Adrenal gland (tissue), 12 donors: ENCODE data around the gene KDR. TPM values are rescaled to one million over a fixed set of nuclear protein-coding genes. Genes with fewer than 3 reads are reported as not detected.

ENCODE experiments used
- DNase-seq, 7 donors: peaks; one replicate each; pipeline ENCODE4 v3.0.0-alpha.2; 2019 to 2020
- H3K27ac ChIP-seq, 5 donors: fragments of 200-600 bp; sonication (generic) in 4 of 5; 1 replicate in 3 of 5; 2 replicates in 2 of 5; pipeline versions ENCODE4 v1.5.1 to v1.8.0; 2016 to 2020; ENCODE audit warnings: mild to moderate bottlenecking in 1 of 5
- H3K27me3 ChIP-seq: fragments of 200-600 bp; 2 replicates; pipeline ENCODE4 v1.8.0; 2021
- H3K36me3 ChIP-seq, 2 donors: fragments of 200-600 bp; replicated peaks in 1 of 2; 1 replicate in 1 of 2; 2 replicates in 1 of 2; pipeline versions ENCODE4 v1.5.1 to v1.8.0; 2018 to 2022
- H3K4me1 ChIP-seq, 2 donors: fragments of 200-600 bp; replicated peaks in 1 of 2; 1 replicate in 1 of 2; 2 replicates in 1 of 2; pipeline versions ENCODE4 v1.5.1 to v1.8.0; 2018 to 2021
- H3K4me3 ChIP-seq, 4 donors: fragments of 200-600 bp; sonication (generic) in 3 of 4; one replicate each; pipeline ENCODE4 v1.5.1; 2016 to 2018
- H3K9me3 ChIP-seq, 3 donors: fragments of 200-600 bp; sonication (generic) in 1 of 3; replicated peaks in 1 of 3; 1 replicate in 2 of 3; 2 replicates in 1 of 3; pipeline versions ENCODE4 v1.5.1 to v1.8.0; 2016 to 2021
- POLR2A ChIP-seq, 2 donors: fragments of 450-650 bp; IDR thresholded peaks; one replicate each; pipeline ENCODE4 v1.6.1; 2017; ENCODE audit warnings: antibody characterized with exemption in 2 of 2, mild to moderate bottlenecking in 2 of 2, moderate library complexity in 1 of 2
- WGBS, 4 donors: extraction: QIAGEN DNeasy Blood & Tissue Kit in 2 of 4; methylation state at CpG; one replicate each; pipeline versions ENCODE4 v1.1.5 to v1.1.7; 2013 to 2017; 5-methylcytosine and 5-hydroxymethylcytosine counted together
- intact Hi-C, 2 donors: fragments of 100-400 bp; cut with DNase I; formaldehyde crosslinking; loops; one replicate each; pipeline versions ENCODE4 v1.14.1 to v1.15.0; 2022 to 2023
- polyA plus RNA-seq, 3 donors: library from polyadenylated mRNA; stranded (reverse); fragments of 200-250 nt in 2 of 3; fragments of 350-450 nt in 1 of 3; fragmentation: Illumina TruSeq in 1 of 3; extraction: RNeasy Lipid Tissue Mini Kit (QIAGEN cat#74804) in 1 of 3; gene quantifications; one replicate each; pipeline ENCODE4 v1.2.3, GENCODE V29; 2013 to 2014
- total RNA-seq, 9 donors: library from RNA; depleted of rRNA in 4 of 9; stranded (reverse); fragments of >200 nt in 4 of 9; fragments of 120-200 nt in 1 of 9; fragmentation: NEBNext Ultra II Directional in 1 of 9; extraction: Animal tissue kit (Norgen Biotek cat#: 25700) in 1 of 9; gene quantifications; one replicate each; pipeline versions ENCODE4 v1.1.0 to v1.2.4, GENCODE V29; 2013 to 2023
- TF ChIP-seq, protein P1 (sequence below), 6 experiments: fragments of 450-650 bp in 4 of 6; fragments of 200-600 bp in 2 of 6; sonication (generic) in 1 of 6; IDR thresholded peaks; 1 replicate in 5 of 6; 2 replicates in 1 of 6; pipeline versions ENCODE4 v1.5.1 to v1.8.0; 2016 to 2021; ENCODE audit warnings: antibody characterized with exemption in 6 of 6, mild to moderate bottlenecking in 2 of 6, moderate library complexity in 1 of 6
- donor health status: healthy with polysubstance abuse.
- donor health status: Bipolar disorder and iron deficiency.
- donor health status: DM: yes; HTN: yes; CAD: no.
- donor health status: DM: no; HTN: no; CAD: no.
- donor health status: DM: no; HTN: no; CAD: no.
- donor health status: DM: yes; HTN: yes; CAD: no.

The KDR gene
- total and polyA plus RNA-seq, 12 donors = 5.1 to 69.0 (median 37.7) TPM

DNA sequence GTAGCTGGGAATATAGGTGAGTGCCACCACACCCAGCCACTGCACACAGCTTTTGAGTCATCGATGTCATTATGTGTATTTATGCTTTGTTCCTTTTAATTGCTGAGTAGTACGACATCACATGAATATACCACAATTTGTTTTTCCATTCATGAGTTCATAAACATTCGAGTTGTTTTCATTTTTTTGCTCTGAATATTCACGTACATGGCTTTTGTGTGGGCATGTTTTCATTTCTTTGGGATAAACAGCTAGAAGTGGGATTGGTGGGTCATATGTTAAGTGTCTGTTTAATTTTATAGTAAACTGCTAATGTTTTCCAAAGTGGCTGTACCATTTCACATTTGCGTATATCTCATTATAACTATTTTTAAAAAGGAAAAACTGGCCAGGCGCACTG is 45.1 kb upstream of the KDR start:
- no peak for DNase-seq
- H3K4me3 ChIP-seq = no peak overlapping the region
- H3K4me1 ChIP-seq = no peaks in the 10 kb centered on the region
- WGBS, 4 donors = 60 to 68% (median 64%) methylated on average over 6 of the region's 6 CpGs
- no peaks in the 10 kb centered on the region for H3K9me3 ChIP-seq
- H3K36me3 ChIP-seq = no peaks in the 10 kb centered on the region
- intact Hi-C loops = no loop called here
- no peak overlapping the region for H3K27ac ChIP-seq
- H3K27me3 ChIP-seq = no peaks in the 10 kb centered on the region
- no peak for TF ChIP-seq POLR2A (IDR thresholded peaks at IDR 0.05)
- TF ChIP-seq, protein P1, sequence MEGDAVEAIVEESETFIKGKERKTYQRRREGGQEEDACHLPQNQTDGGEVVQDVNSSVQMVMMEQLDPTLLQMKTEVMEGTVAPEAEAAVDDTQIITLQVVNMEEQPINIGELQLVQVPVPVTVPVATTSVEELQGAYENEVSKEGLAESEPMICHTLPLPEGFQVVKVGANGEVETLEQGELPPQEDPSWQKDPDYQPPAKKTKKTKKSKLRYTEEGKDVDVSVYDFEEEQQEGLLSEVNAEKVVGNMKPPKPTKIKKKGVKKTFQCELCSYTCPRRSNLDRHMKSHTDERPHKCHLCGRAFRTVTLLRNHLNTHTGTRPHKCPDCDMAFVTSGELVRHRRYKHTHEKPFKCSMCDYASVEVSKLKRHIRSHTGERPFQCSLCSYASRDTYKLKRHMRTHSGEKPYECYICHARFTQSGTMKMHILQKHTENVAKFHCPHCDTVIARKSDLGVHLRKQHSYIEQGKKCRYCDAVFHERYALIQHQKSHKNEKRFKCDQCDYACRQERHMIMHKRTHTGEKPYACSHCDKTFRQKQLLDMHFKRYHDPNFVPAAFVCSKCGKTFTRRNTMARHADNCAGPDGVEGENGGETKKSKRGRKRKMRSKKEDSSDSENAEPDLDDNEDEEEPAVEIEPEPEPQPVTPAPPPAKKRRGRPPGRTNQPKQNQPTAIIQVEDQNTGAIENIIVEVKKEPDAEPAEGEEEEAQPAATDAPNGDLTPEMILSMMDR (IDR thresholded peaks at IDR 0.05) = no peak

DNA sequence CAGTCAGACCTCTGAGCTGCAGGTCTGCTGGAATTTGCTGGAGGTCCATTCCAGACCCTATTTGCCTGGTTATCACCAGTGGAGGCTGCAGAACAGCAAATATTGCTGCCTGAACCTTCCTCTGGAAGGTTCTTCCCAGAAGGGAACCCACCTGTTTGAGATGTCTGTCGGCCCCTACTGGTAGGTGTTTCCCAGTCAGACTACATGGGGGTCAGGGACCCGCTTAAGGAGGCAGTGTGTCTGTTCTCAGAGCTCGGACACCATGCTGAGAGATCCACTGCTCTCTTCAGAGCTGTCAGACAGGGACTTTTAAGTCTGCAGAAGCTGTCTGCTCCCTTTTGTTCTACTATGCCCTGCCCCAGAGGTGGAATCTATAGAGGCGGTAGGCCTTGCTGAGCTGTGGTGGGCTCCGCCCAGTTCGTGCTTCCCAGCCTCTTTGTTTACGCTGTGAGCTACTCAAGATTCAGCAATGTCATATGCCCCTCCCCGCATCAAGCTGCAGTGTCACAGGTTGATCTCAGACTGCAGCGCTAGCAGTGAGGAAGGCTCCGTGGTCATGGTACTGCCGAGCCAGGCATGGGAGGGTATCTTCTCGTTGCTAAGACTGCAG is 44.1 kb upstream of the KDR start:
- Histone ChIP-seq H3K27ac (no peak overlapping the region), H3K27me3 (no peaks in the 10 kb centered on the region), H3K4me1 (no peaks in the 10 kb centered on the region), H3K4me3 (no peak overlapping the region), H3K36me3 (no peaks in the 10 kb centered on the region), H3K9me3 (no peaks in the 10 kb centered on the region)
- intact Hi-C loops = no loop called here
- TF ChIP-seq, protein P1 (IDR thresholded peaks at IDR 0.05) = no peak
- 47 to 64% (median 50%) methylated on average over 8 to 12 of the region's 12 CpGs for WGBS, 4 donors
- no peak for DNase-seq

- intact Hi-C loops = no loop called here
Observed at GRCh38 chr4:55162396-55162795, 37.0 kb upstream of the KDR start.

DNA sequence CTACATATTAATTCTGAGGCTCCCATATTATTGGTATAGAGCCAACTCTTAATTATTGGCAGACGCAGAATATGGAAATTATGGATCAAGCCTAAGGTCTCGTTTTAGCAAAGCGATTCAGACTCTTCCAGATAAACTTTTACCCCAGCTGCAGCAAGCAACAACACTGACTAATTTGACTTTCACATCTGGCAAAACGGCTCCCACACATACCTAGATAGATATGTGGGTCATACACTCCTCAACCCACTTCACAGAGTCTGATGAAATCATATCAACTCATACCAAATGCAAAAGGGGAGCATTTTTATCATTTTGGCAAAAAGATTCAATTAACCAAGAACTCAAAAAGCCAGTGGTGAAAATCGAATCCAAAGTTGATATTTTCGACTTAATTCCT is 36.3 kb upstream of the KDR start:
- TF ChIP-seq POLR2A (IDR thresholded peaks at IDR 0.05) = no peak
- TF ChIP-seq, protein P1 (IDR thresholded peaks at IDR 0.05) = no peak
- no peak overlapping the region for H3K4me3 ChIP-seq
- H3K36me3 ChIP-seq = no peaks in the 10 kb centered on the region
- intact Hi-C loops = no loop called here
- H3K9me3 ChIP-seq = no peaks in the 10 kb centered on the region
- H3K27ac ChIP-seq = no peak overlapping the region
- no peaks in the 10 kb centered on the region for H3K4me1 ChIP-seq
- peaks cover 6% of the 10 kb centered on the region for H3K27me3 ChIP-seq
- no peak for DNase-seq
- 58 to 67% (median 60%) methylated on average over 6 of the region's 6 CpGs for WGBS, 4 donors

More at GRCh38 chr4:55162396-55162795, 37.0 kb upstream of the KDR start:
- Histone ChIP-seq H3K9me3 (no peaks in the 10 kb centered on the region), H3K4me3 (no peak overlapping the region), H3K27ac (no peak overlapping the region), H3K4me1 (no peaks in the 10 kb centered on the region), H3K36me3 (no peaks in the 10 kb centered on the region), H3K27me3 (peaks cover 6% of the 10 kb centered on the region)
- 69 to 92% (median 73%) methylated on average over 1 of the region's 1 CpG for WGBS, 4 donors
- no peak for TF ChIP-seq POLR2A (IDR thresholded peaks at IDR 0.05)
- TF ChIP-seq, protein P1 (IDR thresholded peaks at IDR 0.05) = no peak
- DNase-seq = no peak
